GM18870 (cell line): ENCODE data around the gene SH2D1A.

Source experiments
- ATAC-seq: cut with Tn5 transposase; IDR thresholded peaks from one replicate; pipeline ENCODE4 v1.9.1; 2021; ENCODE audit warnings: moderate library complexity; ENCODE audit not compliant: unreplicated experiment

SH2D1A gene

GRCh38 chrX:124415115-124415800, 68.9 kb downstream of the SH2D1A start:
- peak; percentile 61 for ATAC-seq

GRCh38 chrX:124421898-124422655, 75.7 kb downstream of the SH2D1A start:
- ATAC-seq = no peak
